Activated naive CD8-positive, alpha-beta T cell treated with anti-CD3 and anti-CD28 coated beads, Interleukin-2, amount 50 U/mL, for 24 hours (primary cell): ENCODE results near the gene KCNQ1OT1.

Experiments
- ATAC-seq: fragments of 150-1000 bp; cut with Tn5 transposase; one replicate; pipeline ENCODE4 v1.10.0; 2021
- DNase-seq: peaks from one replicate; pipeline ENCODE4 v3.0.0; 2021
- H3K27ac Mint-ChIP-seq: one replicate; pipeline ENCODE4 v1.8.0; 2021; ENCODE audit warnings: mild to moderate bottlenecking, mixed read lengths
- H3K27me3 Mint-ChIP-seq: one replicate; pipeline ENCODE4 v1.8.0; 2021; ENCODE audit warnings: mixed read lengths
- H3K36me3 Mint-ChIP-seq: one replicate; pipeline ENCODE4 v1.8.0; 2021; ENCODE audit warnings: low read depth, mixed read lengths
- H3K4me1 Mint-ChIP-seq: one replicate; pipeline ENCODE4 v1.8.0; 2021; ENCODE audit warnings: mixed read lengths
- H3K4me3 Mint-ChIP-seq: one replicate; pipeline ENCODE4 v1.8.0; 2021; ENCODE audit warnings: mild to moderate bottlenecking, moderate library complexity, mixed read lengths
- H3K9me3 Mint-ChIP-seq: one replicate; pipeline ENCODE4 v1.8.0; 2021; ENCODE audit warnings: mixed read lengths

The KCNQ1OT1 gene

DNA sequence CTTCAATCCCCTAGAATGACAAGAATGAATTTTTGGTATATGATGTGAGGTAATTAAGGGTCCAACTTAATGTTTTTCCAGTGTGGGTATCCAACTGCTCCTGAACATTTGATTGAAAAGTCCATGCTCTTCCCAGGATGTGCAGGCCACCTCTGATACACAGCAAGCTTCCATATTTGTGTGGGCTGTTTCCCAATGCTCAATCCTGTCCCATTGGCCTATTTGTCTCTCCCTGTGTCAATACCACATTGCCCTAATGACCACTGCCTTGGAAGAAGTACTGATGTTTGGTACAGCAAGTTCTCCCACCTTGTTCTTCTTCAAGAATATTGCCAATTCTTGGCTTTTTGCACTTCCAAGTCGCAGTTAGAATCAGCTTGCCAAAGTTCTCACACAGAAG lies 42.9 kb downstream of the KCNQ1OT1 start:
- no peak for DNase-seq
- H3K36me3 Mint-ChIP-seq, result peaks cover 23% of the 10 kb centered on the region
- peaks cover 12% of the 10 kb centered on the region for H3K9me3 Mint-ChIP-seq
- H3K27me3 Mint-ChIP-seq, result no peaks in the 10 kb centered on the region
- no peak for ATAC-seq
- peaks cover 5% of the 10 kb centered on the region for H3K4me1 Mint-ChIP-seq
- no peak overlapping the region for H3K4me3 Mint-ChIP-seq
- H3K27ac Mint-ChIP-seq, result no peak overlapping the region

DNA sequence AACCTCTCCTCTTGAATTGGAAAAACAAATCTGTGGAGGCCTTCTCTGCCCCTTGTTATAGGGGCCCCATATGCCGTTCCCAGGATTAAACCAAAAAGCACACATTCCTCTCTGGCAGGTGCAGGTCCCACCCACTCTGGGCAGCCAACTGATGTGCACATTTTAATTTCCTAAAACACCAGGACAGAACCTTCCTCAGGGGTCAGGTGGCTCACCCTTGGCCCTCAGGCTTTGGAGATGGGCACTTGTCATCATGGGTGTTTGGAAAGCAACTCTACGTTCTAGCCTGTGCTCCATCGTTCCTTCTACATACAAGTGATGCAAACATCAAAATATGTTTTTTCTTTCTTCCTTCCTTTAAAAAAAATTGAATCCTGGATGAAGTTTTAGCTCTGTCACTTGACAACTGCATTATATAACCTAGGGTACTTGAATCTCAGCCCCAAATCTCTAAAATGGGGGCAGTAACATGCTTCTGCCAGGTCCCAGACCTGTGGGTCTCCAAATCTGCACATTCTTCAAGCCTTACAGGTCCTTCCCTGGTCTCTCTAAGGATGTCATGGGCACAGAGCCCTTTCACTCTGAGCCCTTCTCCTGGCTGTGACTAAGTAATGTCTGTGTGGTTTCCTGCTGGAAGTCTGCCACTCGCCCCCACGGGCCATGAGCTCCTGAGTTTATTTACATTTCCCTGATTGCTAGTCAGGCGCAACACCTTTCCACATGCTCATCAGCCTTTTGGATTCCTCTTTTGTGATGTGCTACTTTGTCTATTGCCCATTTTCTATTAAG lies 43.8 kb downstream of the KCNQ1OT1 start:
- peaks cover 16% of the 10 kb centered on the region for H3K9me3 Mint-ChIP-seq
- no peak overlapping the region for H3K27ac Mint-ChIP-seq
- H3K27me3 Mint-ChIP-seq, result no peaks in the 10 kb centered on the region
- ATAC-seq (peak; percentile 59), DNase-seq (no peak)
- no peak overlapping the region for H3K4me3 Mint-ChIP-seq
- H3K36me3 Mint-ChIP-seq, result peaks cover 22% of the 10 kb centered on the region
- H3K4me1 Mint-ChIP-seq, result peaks cover 5% of the 10 kb centered on the region

DNA sequence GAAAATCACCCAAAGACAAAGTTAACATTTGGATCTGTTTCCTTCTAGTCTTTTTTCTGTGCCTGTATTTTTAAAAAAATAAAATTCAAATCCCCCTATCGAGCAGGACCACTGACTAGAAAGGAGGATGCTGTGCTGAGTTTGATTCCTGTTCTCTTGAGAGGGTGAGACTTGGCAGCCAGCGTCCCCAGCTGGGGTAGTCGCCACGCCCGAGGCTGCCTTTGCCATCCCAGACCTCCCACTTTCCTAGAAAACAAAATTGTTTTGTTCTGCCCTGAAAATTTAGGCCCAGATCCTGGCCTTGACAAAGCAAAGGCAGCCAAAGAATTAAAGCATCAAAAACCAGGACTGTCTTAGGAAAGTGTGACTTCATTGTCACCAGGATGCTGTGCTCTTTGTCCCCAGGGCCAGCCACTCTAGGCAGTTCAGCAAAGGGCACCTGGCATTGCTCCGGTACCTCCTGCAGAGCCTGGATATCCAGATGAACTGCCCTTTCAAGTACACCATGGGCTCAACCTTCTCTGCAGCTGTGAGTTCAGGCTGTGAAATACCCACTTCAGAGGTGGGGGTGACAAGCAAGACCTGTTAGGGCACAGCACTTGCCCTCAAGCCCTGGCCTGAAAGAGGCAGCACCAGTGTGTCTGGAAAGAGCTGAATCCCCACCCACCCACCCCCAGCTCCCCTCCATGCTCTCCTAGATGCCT lies 44.6 kb downstream of the KCNQ1OT1 start:
- Mint-ChIP-seq H3K9me3 (peaks cover 19% of the 10 kb centered on the region), H3K4me1 (peaks cover 5% of the 10 kb centered on the region), H3K27ac (no peak overlapping the region), H3K36me3 (peaks cover 22% of the 10 kb centered on the region), H3K4me3 (no peak overlapping the region), H3K27me3 (no peaks in the 10 kb centered on the region)
- DNase-seq (no peak), ATAC-seq (no peak)

DNA sequence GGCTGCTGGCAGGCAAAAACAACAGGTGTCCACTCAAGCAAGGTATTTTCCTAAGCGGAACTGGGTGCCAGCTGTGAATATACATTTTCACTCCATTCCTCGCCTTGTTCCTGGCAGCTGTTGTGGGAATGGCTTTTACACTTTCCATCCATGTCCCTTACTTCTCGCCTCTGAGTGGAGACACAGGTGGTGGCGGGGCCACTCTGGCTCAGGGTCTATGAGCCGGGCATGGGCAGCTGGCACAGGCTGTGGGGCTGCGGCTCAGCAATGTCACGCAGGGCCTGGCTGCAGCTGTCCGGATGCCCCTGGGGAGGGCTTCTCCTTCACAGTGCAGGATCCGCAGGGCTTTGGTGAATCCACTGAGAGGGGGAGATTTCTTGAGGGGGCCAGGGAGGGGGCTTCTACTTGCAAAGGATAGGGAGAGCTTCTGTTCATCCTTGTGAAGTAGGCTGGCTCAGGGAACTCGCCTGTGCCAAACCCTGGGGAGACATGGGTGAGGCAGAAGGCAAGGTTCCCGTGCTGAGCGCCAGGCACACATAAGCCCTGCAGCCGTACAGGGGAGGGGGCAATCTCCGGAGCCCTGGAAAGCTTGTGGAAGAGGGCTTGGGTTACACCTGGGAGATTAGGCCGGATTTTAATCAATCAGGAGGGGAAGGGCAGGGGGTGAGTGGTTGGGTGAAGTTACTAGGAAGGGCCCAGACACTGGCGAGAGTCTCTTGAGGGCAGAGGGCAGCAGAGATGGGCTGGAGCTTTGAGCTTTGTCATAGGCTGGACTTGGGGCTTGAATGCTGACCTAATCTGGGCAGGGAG lies 45.7 kb downstream of the KCNQ1OT1 start:
- H3K4me1 Mint-ChIP-seq, result peaks cover 5% of the 10 kb centered on the region
- H3K27me3 Mint-ChIP-seq, result no peaks in the 10 kb centered on the region
- ATAC-seq (no peak), DNase-seq (no peak)
- H3K36me3 Mint-ChIP-seq, result peaks cover 24% of the 10 kb centered on the region
- peaks cover 26% of the 10 kb centered on the region for H3K9me3 Mint-ChIP-seq
- no peak overlapping the region for H3K4me3 Mint-ChIP-seq
- no peak overlapping the region for H3K27ac Mint-ChIP-seq

DNA sequence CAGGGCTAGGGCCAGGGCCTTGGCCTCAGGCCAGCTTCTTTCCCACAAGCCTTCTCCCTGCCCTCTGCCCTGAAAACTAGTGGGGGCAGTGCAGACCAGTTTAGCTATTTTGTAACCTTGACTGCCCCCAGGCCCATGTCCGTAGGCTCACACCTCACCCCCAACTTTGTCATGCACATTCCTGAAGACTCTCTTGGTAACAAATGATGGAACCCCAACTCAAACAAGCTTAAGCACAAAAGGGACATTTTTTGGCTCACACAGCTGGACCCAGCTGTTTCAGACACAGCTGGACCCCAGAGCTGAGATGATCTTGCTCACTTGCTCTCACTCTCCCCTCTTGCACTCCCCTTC lies 46.6 kb downstream of the KCNQ1OT1 start:
- no peak overlapping the region for H3K27ac Mint-ChIP-seq
- DNase-seq (no peak), ATAC-seq (no peak)
- H3K36me3 Mint-ChIP-seq, result peaks cover 26% of the 10 kb centered on the region
- peaks cover 31% of the 10 kb centered on the region for H3K9me3 Mint-ChIP-seq
- H3K4me1 Mint-ChIP-seq, result peaks cover 5% of the 10 kb centered on the region
- H3K27me3 Mint-ChIP-seq, result no peaks in the 10 kb centered on the region
- no peak overlapping the region for H3K4me3 Mint-ChIP-seq

DNA sequence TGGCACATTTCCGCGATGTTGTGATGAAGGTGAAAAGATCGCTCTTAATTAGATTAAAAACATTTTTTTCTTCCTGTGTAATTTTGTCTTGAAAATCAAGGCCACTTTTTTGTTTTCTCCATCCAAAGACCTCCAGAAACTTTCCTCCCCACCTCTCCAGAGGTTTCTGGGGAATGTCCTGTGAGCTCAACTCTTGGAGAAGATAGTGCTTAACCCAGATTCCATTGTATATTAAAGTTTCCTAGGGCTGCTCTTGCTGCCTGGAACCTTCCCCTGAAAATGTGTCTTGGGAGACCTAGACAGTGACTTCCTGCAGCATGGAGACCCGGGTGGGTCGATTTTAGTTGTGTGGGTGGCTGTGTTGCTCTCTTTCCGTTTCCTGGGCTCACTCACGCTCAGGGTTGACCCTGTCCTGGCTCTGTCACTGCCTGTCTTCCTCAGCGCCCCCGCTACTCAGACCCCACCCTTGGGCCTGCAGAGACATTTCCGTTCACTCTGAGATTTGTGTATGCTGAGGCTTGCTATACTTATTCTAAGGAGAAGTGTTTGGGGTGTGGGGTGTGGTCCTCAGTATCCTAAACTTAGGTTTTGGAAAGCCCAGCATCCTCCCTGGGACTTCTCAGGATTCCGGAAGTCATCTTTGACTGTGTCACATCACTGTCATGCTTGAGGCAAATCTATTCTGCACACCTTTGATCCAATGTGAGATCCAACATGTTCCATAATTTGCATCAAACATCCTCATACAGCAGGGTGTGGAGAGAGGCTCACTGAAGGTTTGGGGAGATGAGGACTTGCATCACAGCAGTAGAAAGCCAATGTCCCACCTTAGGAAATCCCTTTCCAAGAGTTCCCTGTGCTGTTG lies 47.2 kb downstream of the KCNQ1OT1 start:
- Mint-ChIP-seq H3K36me3 (peaks cover 28% of the 10 kb centered on the region), H3K27ac (no peak overlapping the region), H3K4me1 (peaks cover 5% of the 10 kb centered on the region), H3K4me3 (no peak overlapping the region), H3K9me3 (peaks cover 35% of the 10 kb centered on the region), H3K27me3 (no peaks in the 10 kb centered on the region)
- DNase-seq (no peak), ATAC-seq (no peak)

DNA sequence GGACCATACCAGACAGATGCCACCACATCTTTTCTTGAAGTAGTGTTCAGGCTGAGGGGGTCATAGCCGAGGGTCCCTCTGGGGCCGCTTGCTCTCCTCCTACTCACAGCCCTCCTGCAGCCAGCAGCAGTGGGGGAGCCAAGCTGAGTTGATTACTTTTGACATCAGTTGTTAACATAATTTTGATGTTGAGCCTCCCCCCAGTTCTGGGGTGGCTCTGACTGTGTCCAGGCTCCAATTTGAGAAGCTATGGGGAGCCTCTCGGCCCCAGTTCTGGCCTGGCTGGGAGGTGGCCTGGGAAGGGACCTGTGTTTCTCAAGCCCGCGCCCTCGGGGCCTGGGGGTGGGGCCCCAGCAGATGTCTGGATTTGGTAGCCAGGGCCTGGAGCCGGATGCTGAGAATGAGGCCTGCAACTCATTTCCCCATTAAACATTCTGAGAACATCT lies 47.9 kb downstream of the KCNQ1OT1 start:
- no peak overlapping the region for H3K4me3 Mint-ChIP-seq
- ATAC-seq, result no peak
- peaks cover 41% of the 10 kb centered on the region for H3K9me3 Mint-ChIP-seq
- DNase-seq, result no peak
- peaks cover 5% of the 10 kb centered on the region for H3K4me1 Mint-ChIP-seq
- H3K27me3 Mint-ChIP-seq, result no peaks in the 10 kb centered on the region
- no peak overlapping the region for H3K27ac Mint-ChIP-seq
- H3K36me3 Mint-ChIP-seq, result peaks cover 34% of the 10 kb centered on the region

DNA sequence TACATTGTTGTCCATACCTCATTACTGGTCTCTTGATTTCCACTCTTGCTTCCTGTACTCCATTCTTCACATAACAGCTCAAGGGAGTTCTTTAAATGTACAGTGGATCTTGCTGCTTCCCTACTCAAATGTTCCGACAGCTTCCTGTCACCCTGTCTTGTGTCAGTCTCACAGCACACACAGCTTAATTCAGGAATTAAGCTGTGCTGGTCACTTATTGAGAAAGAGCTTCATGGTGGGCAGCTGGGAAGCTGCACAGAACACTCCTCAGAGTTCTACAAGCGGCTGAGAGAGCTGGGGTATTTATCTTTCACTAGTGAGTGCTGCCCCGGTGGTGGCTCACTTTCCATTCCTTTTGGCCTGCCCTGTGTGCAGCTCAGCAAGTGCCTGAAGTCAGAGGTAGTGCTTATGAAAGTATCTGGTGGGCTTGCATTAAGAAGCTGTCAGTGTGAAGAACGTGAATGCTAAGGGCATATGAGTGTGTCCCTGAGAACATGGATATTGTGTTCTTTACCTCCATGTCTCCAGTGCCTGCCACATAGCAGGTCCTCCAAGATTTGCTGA lies 48.7 kb downstream of the KCNQ1OT1 start:
- H3K4me3 Mint-ChIP-seq, result no peak overlapping the region
- H3K4me1 Mint-ChIP-seq, result peaks cover 2% of the 10 kb centered on the region
- no peak overlapping the region for H3K27ac Mint-ChIP-seq
- H3K36me3 Mint-ChIP-seq, result peaks cover 36% of the 10 kb centered on the region
- H3K9me3 Mint-ChIP-seq, result peaks cover 41% of the 10 kb centered on the region
- no peak for DNase-seq
- ATAC-seq, result no peak
- no peaks in the 10 kb centered on the region for H3K27me3 Mint-ChIP-seq

DNA sequence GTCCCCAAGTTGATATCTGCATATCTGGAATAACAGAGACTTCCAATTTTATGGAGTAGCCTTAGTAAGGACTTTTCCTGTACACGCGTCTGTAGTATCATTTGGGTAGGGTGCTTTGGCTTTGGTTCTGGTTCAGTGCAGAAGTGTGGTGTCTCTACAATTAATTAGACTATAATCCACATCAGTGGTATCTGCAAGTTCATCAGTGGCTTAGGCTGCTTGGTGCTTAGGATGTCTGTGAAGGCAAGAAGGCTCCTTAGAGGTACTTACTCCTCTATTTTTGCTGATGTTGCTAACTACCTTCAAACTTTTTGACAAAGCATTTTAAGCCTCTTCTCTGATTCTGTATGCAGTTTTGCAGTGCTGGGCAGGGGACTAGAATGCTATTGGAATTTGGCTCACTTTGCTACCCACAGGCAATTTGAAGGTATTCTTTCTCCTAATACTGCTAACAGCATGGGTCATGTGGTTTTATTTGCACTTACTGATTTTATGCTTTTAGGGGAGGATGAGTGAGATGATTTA lies 49.4 kb downstream of the KCNQ1OT1 start:
- H3K9me3 Mint-ChIP-seq, result peaks cover 45% of the 10 kb centered on the region
- peaks cover 36% of the 10 kb centered on the region for H3K36me3 Mint-ChIP-seq
- ATAC-seq (no peak), DNase-seq (no peak)
- no peak overlapping the region for H3K27ac Mint-ChIP-seq
- H3K27me3 Mint-ChIP-seq, result no peaks in the 10 kb centered on the region
- H3K4me3 Mint-ChIP-seq, result no peak overlapping the region
- no peaks in the 10 kb centered on the region for H3K4me1 Mint-ChIP-seq

DNA sequence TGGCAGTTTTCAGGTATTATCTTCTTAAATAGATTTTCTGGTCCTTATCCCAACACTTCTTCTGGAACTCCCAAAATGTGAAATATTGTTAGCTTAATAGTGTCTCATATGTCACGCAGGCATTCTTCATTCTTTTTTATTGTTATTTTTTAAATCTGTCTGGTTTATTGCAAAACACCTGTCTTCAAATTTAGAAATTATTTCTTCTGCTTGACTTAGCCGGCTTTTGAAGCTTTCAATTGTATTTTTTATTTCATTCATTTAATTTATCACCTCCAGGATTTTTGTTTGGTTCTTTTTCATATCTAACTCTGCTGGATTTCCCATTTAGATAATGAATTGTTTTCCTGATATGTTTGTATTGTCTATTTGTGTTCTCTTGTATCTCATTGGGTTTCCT lies 49.9 kb downstream of the KCNQ1OT1 start:
- H3K36me3 Mint-ChIP-seq, result peaks cover 36% of the 10 kb centered on the region

DNA sequence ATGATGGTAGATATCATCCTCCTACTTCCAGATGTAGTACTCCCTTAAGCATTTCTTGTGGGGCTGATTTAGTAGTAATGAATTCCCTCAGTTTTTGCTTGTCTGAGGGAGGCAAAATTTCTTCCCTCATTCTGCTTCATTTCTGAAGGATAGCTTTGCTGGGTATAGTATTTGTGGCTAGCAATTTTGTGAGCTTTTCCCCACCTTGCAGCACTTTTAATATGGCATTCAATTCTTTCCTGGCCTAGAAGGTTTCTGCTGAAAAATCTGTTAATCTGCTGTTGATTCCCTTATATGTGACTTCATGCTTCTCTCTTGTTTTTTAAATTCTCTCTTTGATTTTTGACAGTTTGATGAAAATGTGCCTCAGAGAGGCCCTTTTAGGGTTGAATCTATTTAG lies 50.4 kb downstream of the KCNQ1OT1 start:
- Mint-ChIP-seq H3K36me3 (peaks cover 36% of the 10 kb centered on the region), H3K4me3 (no peak overlapping the region), H3K27ac (no peak overlapping the region), H3K9me3 (peaks cover 50% of the 10 kb centered on the region), H3K4me1 (no peaks in the 10 kb centered on the region), H3K27me3 (no peaks in the 10 kb centered on the region)
- ATAC-seq (no peak), DNase-seq (no peak)

More for the DNA sequence above, 49.9 kb downstream of the KCNQ1OT1 start:
- no peak for DNase-seq
- no peak for ATAC-seq
- Mint-ChIP-seq H3K9me3 (peaks cover 46% of the 10 kb centered on the region), H3K4me1 (no peaks in the 10 kb centered on the region), H3K27ac (no peak overlapping the region), H3K4me3 (no peak overlapping the region), H3K27me3 (no peaks in the 10 kb centered on the region)

DNA sequence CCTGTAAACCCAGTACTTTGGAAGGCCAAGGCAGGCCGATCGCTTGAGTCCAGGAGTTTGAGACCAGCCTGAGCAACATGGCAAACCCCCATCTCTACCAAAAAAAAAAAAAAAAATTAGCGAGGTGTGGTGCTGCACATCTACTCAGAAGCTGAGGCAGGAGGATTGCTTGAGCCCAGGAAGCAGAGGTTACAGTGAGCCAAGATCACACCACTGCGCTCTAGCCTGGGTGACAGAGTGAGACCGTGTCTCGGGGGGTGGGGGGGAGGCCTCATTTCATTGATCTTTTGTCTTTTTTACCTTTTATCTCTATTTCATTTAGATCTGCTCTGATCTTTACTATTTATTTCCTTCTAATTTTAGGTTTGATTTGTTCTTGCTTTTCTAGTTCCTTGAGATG lies 51.8 kb downstream of the KCNQ1OT1 start:
- ATAC-seq (no peak), DNase-seq (no peak)
- Mint-ChIP-seq H3K4me3 (no peak overlapping the region), H3K36me3 (peaks cover 46% of the 10 kb centered on the region), H3K9me3 (peaks cover 64% of the 10 kb centered on the region), H3K4me1 (no peaks in the 10 kb centered on the region), H3K27ac (no peak overlapping the region), H3K27me3 (no peaks in the 10 kb centered on the region)

DNA sequence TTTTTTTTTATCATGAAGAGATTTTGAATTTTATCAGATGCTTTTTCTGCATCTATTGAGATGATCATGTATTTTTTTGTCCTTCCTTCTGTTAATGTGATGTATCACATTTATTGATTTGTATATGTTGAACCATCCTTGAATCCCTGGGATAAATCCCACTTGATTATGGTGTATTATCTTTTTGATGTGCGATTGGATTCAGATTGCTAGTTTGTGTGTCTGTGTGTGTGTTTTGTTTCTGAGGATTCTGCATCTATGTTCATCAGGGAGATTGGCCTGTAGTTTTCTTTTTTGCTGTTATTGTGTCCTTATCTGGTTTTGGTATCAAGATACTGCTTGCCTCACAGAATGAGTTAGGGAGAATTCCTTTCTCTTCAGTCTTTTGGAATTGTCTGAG lies 52.6 kb downstream of the KCNQ1OT1 start:
- no peaks in the 10 kb centered on the region for H3K27me3 Mint-ChIP-seq
- H3K9me3 Mint-ChIP-seq, result peaks cover 70% of the 10 kb centered on the region
- H3K36me3 Mint-ChIP-seq, result peaks cover 48% of the 10 kb centered on the region
- no peak overlapping the region for H3K4me3 Mint-ChIP-seq
- H3K4me1 Mint-ChIP-seq, result no peaks in the 10 kb centered on the region
- no peak for ATAC-seq
- no peak for DNase-seq
- no peak overlapping the region for H3K27ac Mint-ChIP-seq

DNA sequence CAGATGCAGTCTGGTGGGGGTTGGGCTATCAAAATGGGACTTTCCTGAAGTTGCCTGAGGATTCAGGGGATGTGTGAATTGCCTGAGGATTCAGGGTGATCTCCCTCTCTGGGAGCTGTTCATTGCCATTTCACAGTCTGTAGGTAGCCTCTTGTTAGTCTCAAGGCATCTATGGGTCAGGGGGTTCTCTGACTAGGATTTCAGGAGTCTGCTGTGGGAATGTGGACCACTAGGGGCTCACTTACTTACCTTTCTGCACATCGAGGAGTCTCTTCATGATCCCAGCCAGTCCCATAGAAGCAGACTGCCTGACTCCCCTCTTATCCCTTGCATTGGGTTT lies 54.0 kb downstream of the KCNQ1OT1 start:
- Mint-ChIP-seq H3K27me3 (no peaks in the 10 kb centered on the region), H3K4me3 (no peak overlapping the region), H3K36me3 (peaks cover 58% of the 10 kb centered on the region), H3K27ac (no peak overlapping the region), H3K9me3 (peaks cover 78% of the 10 kb centered on the region), H3K4me1 (no peaks in the 10 kb centered on the region)
- no peak for ATAC-seq
- no peak for DNase-seq
